ENCODE measurements around the gene DOCK7.

DOCK7 gene

GRCh38 chr1:62689524-62689923 lies 1.3 kb upstream of the DOCK7 start:
- peaks cover 0 to 50% (median 26%) of the 10 kb centered on the region in 4 donors for H3K4me1 ChIP-seq

DNA sequence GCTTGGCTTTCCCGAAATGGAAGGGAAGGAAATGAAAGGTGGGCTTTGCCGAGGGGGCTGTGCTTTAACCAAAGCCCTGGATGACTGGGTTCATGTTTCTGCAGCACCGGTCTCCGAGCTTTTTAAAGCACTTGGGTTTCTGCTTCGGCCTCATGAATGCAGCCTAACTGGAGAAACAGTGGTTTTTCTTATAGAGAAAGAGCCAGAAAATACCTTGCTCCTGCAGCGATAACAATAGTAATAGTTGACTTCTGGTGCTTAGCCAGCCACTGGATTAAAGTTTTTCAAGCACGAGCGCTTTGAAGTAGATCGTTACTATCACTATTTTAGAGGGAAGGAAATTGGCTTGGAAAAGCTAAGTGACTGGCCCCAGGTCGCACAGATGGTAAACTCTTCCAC lies 500 bp upstream of the DOCK7 start:
- peak overlapping the region; percentile 72 to 79 for H3K4me3 ChIP-seq
- H3K36me3 ChIP-seq: no peaks in the 10 kb centered on the region
- no peak for DNase-seq
- peaks cover 0 to 55% (median 27%) of the 10 kb centered on the region in 4 donors for H3K4me1 ChIP-seq
- intact Hi-C loops (cut with DNase I; ENCODE audit: low total_unique reads): loop anchor here (5.0 kb wide), 1 partner anchor 251 kb away; the partner anchor contains the start of gene USP1
- no peaks in the 10 kb centered on the region for H3K27me3 ChIP-seq
- peak overlapping the region; percentile 83 to 96 for H3K27ac ChIP-seq
- TF ChIP-seq CTCF (IDR thresholded peaks at IDR 0.05): no peak
- no peaks in the 10 kb centered on the region for H3K9me3 ChIP-seq

More at GRCh38 chr1:62689524-62689923, 1.3 kb upstream of the DOCK7 start:
- TF ChIP-seq CTCF (IDR thresholded peaks at IDR 0.05): no peak
- H3K36me3 ChIP-seq: no peaks in the 10 kb centered on the region
- intact Hi-C loops (cut with DNase I; ENCODE audit: low total_unique reads): loop anchor here (5.0 kb wide), 1 partner anchor 252 kb away; the partner anchor contains the start of gene USP1
- H3K4me3 ChIP-seq: no peak overlapping the region
- H3K27me3 ChIP-seq: no peaks in the 10 kb centered on the region
- no peaks in the 10 kb centered on the region for H3K9me3 ChIP-seq
- no peak for DNase-seq
- peak overlapping the region; percentile 83 to 96 for H3K27ac ChIP-seq

DNA sequence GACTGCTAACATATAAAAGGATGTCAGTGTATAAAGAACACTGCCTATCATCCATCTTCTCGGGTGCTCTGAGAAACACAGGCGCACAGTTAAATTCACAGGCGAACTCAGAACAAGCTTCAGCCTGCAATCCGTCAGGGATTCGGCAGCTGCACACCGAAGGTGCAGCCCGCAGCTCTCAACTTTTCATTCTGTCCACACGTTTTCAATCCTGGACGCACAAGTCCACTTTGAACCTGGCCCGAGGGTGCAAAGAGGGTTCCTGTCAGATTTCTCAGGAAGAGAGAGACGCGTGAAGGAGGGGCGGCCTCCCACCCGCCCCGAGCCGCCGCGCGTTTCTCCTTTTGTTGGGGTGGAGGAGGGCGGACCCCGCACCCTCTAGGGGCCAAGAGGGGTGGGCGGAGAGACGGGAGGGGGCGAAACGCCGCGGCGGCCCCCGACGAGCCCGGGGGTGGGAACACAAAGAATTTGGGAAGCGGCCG lies 724 bp downstream of the DOCK7 start:
- no peak for TF ChIP-seq CTCF (IDR thresholded peaks at IDR 0.05)
- H3K4me3 ChIP-seq: peak overlapping the region; percentile 72 to 79
- peak in 1 of 2 donors; percentile 30 for DNase-seq
- H3K36me3 ChIP-seq: no peaks in the 10 kb centered on the region
- H3K27me3 ChIP-seq: no peaks in the 10 kb centered on the region
- H3K9me3 ChIP-seq: no peaks in the 10 kb centered on the region
- intact Hi-C loops (cut with DNase I; ENCODE audit: low total_unique reads): loop anchor here (5.0 kb wide), 1 partner anchor 250 kb away; the partner anchor contains the start of gene USP1
- H3K4me1 ChIP-seq: peaks cover 0 to 57% (median 32%) of the 10 kb centered on the region in 4 donors
- peak overlapping the region; percentile 83 to 96 for H3K27ac ChIP-seq

DNA sequence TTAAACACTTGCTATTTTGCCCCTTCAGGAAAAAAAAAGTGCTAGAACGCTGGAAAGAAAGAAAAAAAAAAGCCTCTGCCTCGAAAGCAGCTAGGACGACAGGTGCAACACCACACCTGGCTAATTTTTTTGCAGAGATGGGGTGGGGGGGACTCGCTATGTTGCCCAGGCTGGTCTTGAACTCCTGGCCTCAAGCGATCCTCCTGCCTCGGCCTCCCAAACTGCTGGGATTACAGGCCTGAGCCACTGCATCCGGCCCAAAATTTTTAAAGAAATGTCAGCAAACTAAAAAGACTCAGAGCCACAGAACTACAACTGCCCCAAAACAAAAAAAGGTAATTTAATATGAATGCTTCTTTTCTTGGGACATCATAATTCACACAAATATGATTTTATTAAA lies 1.4 kb downstream of the DOCK7 start:
- no peaks in the 10 kb centered on the region for H3K9me3 ChIP-seq
- intact Hi-C loops (cut with DNase I; ENCODE audit: low total_unique reads): loop anchor here (5.0 kb wide), 1 partner anchor 250 kb away; the partner anchor contains the start of gene USP1
- H3K4me1 ChIP-seq: peaks cover 0 to 63% (median 33%) of the 10 kb centered on the region in 4 donors
- no peaks in the 10 kb centered on the region for H3K27me3 ChIP-seq
- H3K4me3 ChIP-seq: peak overlapping the region; percentile 72 to 79
- H3K36me3 ChIP-seq: no peaks in the 10 kb centered on the region
- H3K27ac ChIP-seq: peak overlapping the region; percentile 83 to 96
- TF ChIP-seq CTCF (IDR thresholded peaks at IDR 0.05): no peak
- no peak for DNase-seq

- no peak for TF ChIP-seq CTCF (IDR thresholded peaks at IDR 0.05)
- no peak overlapping the region for H3K4me3 ChIP-seq
- H3K27ac ChIP-seq: no peak overlapping the region
- no peaks in the 10 kb centered on the region for H3K9me3 ChIP-seq
- no peaks in the 10 kb centered on the region for H3K36me3 ChIP-seq
- no peaks in the 10 kb centered on the region for H3K27me3 ChIP-seq
- DNase-seq: no peak
- H3K4me1 ChIP-seq: peaks cover 0 to 56% (median 26%) of the 10 kb centered on the region in 4 donors
- intact Hi-C loops (cut with DNase I; ENCODE audit: low total_unique reads): loop anchor here (5.0 kb wide), 1 partner anchor 248 kb away; the partner anchor contains the start of gene USP1
Observed at GRCh38 chr1:62685431-62685859, 2.7 kb downstream of the DOCK7 start.
